Measurements from ENCODE around the gene PDIA2. TPM values are rescaled to one million over a fixed set of nuclear protein-coding genes. Genes with fewer than 3 reads are reported as not detected.

The PDIA2 gene
- polyA plus RNA-seq, 1 experiment: not detected

DNA sequence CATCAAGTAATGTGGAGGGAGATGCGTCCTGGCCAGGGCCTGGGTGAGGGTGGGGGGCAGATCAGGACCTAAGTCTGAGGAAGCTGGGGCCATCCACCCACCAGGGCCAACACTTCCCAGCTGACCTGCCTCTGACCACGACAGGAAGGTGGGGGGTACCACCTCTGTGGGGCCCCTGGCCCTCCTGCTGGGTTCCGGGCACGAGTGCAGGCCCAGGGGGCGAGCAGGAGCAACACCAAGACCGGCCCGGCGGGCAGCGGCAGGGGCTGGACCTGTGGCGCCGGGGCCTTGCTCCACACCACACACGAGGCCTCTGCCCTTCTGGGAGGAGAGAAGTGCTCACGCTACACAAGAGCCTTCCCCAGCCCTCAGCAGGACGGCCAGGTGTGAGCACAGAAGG, 13.3 kb downstream of the PDIA2 start:
- no peak for DNase-seq (ENCODE audit: low read depth)
- Histone ChIP-seq H3K27me3 (ENCODE audit: control insufficient read depth, insufficient read depth, low read length) (no peaks in the 10 kb centered on the region), H3K36me3 (ENCODE audit: control insufficient read depth, insufficient read depth, low read length) (peaks cover 10% of the 10 kb centered on the region; the same call in 1 of the 2 replicates), H3K4me3 (ENCODE audit: low read depth, low read length) (no peak overlapping the region)
- TF ChIP-seq, protein P1, sequence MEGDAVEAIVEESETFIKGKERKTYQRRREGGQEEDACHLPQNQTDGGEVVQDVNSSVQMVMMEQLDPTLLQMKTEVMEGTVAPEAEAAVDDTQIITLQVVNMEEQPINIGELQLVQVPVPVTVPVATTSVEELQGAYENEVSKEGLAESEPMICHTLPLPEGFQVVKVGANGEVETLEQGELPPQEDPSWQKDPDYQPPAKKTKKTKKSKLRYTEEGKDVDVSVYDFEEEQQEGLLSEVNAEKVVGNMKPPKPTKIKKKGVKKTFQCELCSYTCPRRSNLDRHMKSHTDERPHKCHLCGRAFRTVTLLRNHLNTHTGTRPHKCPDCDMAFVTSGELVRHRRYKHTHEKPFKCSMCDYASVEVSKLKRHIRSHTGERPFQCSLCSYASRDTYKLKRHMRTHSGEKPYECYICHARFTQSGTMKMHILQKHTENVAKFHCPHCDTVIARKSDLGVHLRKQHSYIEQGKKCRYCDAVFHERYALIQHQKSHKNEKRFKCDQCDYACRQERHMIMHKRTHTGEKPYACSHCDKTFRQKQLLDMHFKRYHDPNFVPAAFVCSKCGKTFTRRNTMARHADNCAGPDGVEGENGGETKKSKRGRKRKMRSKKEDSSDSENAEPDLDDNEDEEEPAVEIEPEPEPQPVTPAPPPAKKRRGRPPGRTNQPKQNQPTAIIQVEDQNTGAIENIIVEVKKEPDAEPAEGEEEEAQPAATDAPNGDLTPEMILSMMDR (IDR thresholded peaks at IDR 0.05; ENCODE audit: insufficient read depth, low read depth, low read length): no peak
- CTCF ChIA-PET: no interaction called here
- POLR2A ChIA-PET: no interaction called here

DNA sequence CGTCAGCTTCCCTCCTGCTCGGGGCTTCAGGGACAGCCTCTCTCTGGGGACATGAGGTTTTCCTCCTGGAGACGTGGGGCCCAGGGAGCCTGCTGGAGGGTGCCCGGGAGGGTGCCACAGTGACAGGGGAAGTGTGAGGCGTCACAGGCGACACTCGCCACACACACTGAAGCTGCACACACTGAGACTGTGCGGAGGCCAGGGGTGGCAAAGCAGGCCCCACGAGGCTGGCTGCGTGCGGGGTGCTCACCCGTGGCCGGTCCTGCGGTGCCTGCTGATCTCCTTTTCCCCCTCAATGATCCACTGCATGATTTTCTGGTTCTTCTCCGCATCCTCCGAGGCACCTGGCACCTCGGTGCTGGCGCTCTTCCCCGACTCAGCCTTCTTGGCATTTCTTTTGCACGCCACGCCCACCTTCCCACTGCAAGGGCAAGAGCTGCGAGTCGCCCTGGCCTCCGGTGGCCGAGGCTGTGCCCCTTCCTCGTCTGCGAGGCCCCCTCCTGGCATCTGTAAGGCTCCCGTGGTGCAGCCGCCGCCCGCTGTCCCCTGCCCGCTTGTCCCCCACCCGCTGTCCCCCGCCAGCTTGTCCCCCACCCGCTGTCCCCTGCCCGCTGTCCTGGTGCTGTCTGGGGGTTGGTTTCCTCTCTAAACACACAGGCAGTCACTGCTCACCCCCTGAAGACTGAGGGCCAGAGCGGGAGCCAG, 14.0 kb downstream of the PDIA2 start:
- H3K4me3 ChIP-seq (ENCODE audit: low read depth, low read length): no peak overlapping the region
- peaks cover 9% of the 10 kb centered on the region; the same call in 1 of the 2 replicates for H3K36me3 ChIP-seq (ENCODE audit: control insufficient read depth, insufficient read depth, low read length)
- TF ChIP-seq, protein P1 (IDR thresholded peaks at IDR 0.05; ENCODE audit: insufficient read depth, low read depth, low read length): no peak
- H3K27me3 ChIP-seq (ENCODE audit: control insufficient read depth, insufficient read depth, low read length): no peaks in the 10 kb centered on the region
- ChIA-PET CTCF (no interaction called here), POLR2A (no interaction called here)
- no peak for DNase-seq (ENCODE audit: low read depth)

DNA sequence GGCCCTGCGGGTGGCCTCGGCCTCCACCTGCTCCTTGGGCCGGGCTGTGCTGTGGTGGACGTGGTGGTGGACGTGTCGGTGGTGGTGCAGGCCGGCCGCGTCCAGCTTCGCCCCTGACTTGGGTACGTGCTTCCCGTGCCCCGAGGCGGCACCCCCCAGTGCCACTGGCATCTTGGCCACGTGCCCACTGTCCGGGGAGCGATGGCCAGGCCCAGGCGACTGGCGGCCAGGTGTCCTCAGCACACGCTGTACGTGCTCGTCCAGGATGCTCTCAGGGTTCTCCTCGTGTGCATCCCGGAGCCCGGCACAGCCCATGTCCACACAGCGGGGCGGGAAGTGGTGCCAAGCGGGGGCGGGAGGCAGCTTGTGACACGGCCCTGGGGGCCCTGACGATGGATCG, 14.9 kb downstream of the PDIA2 start:
- TF ChIP-seq, protein P1 (IDR thresholded peaks at IDR 0.05; ENCODE audit: insufficient read depth, low read depth, low read length): no peak

DNA sequence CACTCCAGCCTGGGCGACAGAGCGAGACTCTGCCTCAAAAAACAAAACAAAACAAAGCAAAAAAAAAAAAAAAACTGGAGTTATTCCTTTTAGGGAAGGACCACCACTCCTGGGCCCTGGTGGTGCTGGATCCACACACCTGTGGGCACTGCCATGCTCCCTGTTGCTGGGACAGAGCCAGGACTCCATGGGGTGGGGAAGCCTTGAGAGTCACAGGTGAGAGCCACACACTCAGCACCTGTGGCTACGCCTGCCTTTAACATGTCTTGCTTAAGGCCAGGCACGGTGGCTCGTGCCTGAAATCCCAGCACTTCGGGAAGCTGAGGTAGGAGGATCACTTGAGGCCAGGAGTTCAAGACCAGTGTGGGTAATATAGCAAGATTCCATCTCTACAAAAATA, 18.3 kb downstream of the PDIA2 start:
- POLR2A ChIA-PET: no interaction called here
- TF ChIP-seq, protein P1 (IDR thresholded peaks at IDR 0.05; ENCODE audit: insufficient read depth, low read depth, low read length): no peak
- CTCF ChIA-PET: no interaction called here

More for the DNA sequence above, 14.9 kb downstream of the PDIA2 start:
- ChIA-PET POLR2A (no interaction called here), CTCF (no interaction called here)
- peaks cover 9% of the 10 kb centered on the region; the same call in 1 of the 2 replicates for H3K36me3 ChIP-seq (ENCODE audit: control insufficient read depth, insufficient read depth, low read length)
- no peaks in the 10 kb centered on the region for H3K27me3 ChIP-seq (ENCODE audit: control insufficient read depth, insufficient read depth, low read length)
- no peak for DNase-seq (ENCODE audit: low read depth)
- no peak overlapping the region for H3K4me3 ChIP-seq (ENCODE audit: low read depth, low read length)

DNA sequence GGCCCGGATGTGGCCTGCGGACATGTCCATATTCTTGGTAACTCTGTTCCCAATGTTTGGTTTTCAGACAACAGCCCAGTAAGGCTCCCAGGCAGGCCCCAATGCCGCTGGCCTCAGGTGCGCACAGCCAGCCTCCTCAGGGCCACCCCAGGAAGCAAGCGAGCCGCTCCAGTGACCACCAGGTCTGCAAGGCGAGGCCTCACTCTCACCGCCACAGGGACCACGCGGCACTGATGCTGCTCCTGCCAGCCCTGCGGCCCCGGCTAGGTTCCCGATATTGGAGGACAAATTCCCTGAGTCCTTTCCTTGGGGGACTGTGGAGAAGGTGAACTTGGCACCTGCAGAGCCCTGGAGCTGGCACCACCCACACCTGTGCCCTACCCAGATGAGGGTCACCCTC, 19.0 kb downstream of the PDIA2 start:
- ChIA-PET POLR2A (no interaction called here), CTCF (no interaction called here)
- H3K27me3 ChIP-seq (ENCODE audit: control insufficient read depth, insufficient read depth, low read length): no peaks in the 10 kb centered on the region
- H3K4me3 ChIP-seq (ENCODE audit: low read depth, low read length): no peak overlapping the region
- peaks cover 15% of the 10 kb centered on the region for H3K36me3 ChIP-seq (ENCODE audit: control insufficient read depth, insufficient read depth, low read length)
- TF ChIP-seq, protein P1 (IDR thresholded peaks at IDR 0.05; ENCODE audit: insufficient read depth, low read depth, low read length): no peak
- DNase-seq (ENCODE audit: low read depth): no peak

More for the DNA sequence above, 18.3 kb downstream of the PDIA2 start:
- no peak for DNase-seq (ENCODE audit: low read depth)
- Histone ChIP-seq H3K27me3 (ENCODE audit: control insufficient read depth, insufficient read depth, low read length) (no peaks in the 10 kb centered on the region), H3K4me3 (ENCODE audit: low read depth, low read length) (no peak overlapping the region), H3K36me3 (ENCODE audit: control insufficient read depth, insufficient read depth, low read length) (peaks cover 14% of the 10 kb centered on the region)
